Upper lobe of right lung (tissue), 1 donor: ENCODE measurements around the gene UFM1. TPM values are rescaled to one million over a fixed set of nuclear protein-coding genes. Genes with fewer than 3 reads are reported as not detected.

ENCODE experiments used
- ATAC-seq: fragments of 200-7000 bp; cut with Tn5 transposase; one replicate; pipeline ENCODE4 v1.9.1; 2020; ENCODE audit warnings: mild to moderate bottlenecking, moderate library complexity
- DNase-seq: peaks from one replicate; pipeline ENCODE4 v3.0.0-alpha.2; 2020
- H3K27ac ChIP-seq: fragments of 200-600 bp; one replicate; pipeline ENCODE4 v1.8.0; 2022
- H3K27me3 ChIP-seq: fragments of 200-600 bp; one replicate; pipeline ENCODE4 v1.8.0; 2022; ENCODE audit warnings: mild to moderate bottlenecking
- H3K36me3 ChIP-seq: fragments of 200-600 bp; one replicate; pipeline ENCODE4 v1.8.0; 2022
- H3K4me1 ChIP-seq: fragments of 200-600 bp; one replicate; pipeline ENCODE4 v1.8.0; 2022
- H3K4me3 ChIP-seq: fragments of 200-600 bp; one replicate; pipeline ENCODE4 v1.8.0; 2022; ENCODE audit warnings: mild to moderate bottlenecking
- H3K9me3 ChIP-seq: fragments of 200-600 bp; one replicate; pipeline ENCODE4 v1.8.0; 2022
- intact Hi-C: fragments of 100-400 bp; cut with DNase I; formaldehyde crosslinking; loops from one replicate; pipeline ENCODE4 v1.11.0; 2022
- total RNA-seq: library from RNA; stranded (reverse); fragmentation: NEBNext Ultra II Directional; extraction: Animal tissue kit (Norgen Biotek cat#: 25700); gene quantifications from one replicate; pipeline ENCODE4 v1.2.1, GENCODE V29; 2021
- TF ChIP-seq, protein P1 (sequence below): fragments of 200-600 bp; IDR thresholded peaks from one replicate; pipeline ENCODE4 v1.8.0; 2022; ENCODE audit warnings: antibody characterized with exemption
- donor health status: DM: no; HTN: yes; CAD: no; lungs with severe emphysema.

UFM1 gene
- total RNA-seq, 1 donor from 2014 or later, result 60.5 TPM

- H3K36me3 ChIP-seq, result no peaks in the 10 kb centered on the region
- H3K27ac ChIP-seq, result no peak overlapping the region
- TF ChIP-seq, protein P1, sequence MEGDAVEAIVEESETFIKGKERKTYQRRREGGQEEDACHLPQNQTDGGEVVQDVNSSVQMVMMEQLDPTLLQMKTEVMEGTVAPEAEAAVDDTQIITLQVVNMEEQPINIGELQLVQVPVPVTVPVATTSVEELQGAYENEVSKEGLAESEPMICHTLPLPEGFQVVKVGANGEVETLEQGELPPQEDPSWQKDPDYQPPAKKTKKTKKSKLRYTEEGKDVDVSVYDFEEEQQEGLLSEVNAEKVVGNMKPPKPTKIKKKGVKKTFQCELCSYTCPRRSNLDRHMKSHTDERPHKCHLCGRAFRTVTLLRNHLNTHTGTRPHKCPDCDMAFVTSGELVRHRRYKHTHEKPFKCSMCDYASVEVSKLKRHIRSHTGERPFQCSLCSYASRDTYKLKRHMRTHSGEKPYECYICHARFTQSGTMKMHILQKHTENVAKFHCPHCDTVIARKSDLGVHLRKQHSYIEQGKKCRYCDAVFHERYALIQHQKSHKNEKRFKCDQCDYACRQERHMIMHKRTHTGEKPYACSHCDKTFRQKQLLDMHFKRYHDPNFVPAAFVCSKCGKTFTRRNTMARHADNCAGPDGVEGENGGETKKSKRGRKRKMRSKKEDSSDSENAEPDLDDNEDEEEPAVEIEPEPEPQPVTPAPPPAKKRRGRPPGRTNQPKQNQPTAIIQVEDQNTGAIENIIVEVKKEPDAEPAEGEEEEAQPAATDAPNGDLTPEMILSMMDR, result no peak
- no peaks in the 10 kb centered on the region for H3K9me3 ChIP-seq
- ATAC-seq (no peak), DNase-seq (no peak)
- no peaks in the 10 kb centered on the region for H3K4me1 ChIP-seq
- no peaks in the 10 kb centered on the region for H3K27me3 ChIP-seq
- intact Hi-C loops, result no loop called here
- H3K4me3 ChIP-seq, result no peak overlapping the region
Observed at GRCh38 chr13:38405216-38405615, 55.6 kb downstream of the UFM1 start.

DNA sequence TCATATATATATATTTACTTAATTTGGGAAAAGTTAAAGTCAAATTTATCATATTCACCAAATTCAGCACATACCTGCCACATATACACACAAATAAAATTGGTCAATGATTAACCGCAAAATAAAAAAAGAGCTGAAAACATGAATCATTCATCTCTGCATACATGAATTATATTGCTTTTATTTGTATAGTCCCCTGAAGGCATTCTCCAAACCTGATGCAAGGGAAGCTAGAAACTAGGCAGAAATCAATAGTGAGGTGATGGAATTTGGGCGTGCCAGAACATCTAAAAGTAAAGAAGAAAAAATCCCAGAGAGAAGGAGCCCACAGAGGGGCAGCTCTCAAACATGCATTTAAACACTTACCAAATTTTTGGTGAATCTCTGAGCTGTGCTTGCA, 60.1 kb downstream of the UFM1 start:
- TF ChIP-seq, protein P1, result no peak
- H3K36me3 ChIP-seq, result no peaks in the 10 kb centered on the region
- H3K4me3 ChIP-seq, result no peak overlapping the region
- ATAC-seq (no peak), DNase-seq (no peak)
- H3K27ac ChIP-seq, result no peak overlapping the region
- no peaks in the 10 kb centered on the region for H3K4me1 ChIP-seq
- no peaks in the 10 kb centered on the region for H3K9me3 ChIP-seq
- intact Hi-C loops, result no loop called here
- H3K27me3 ChIP-seq, result no peaks in the 10 kb centered on the region

DNA sequence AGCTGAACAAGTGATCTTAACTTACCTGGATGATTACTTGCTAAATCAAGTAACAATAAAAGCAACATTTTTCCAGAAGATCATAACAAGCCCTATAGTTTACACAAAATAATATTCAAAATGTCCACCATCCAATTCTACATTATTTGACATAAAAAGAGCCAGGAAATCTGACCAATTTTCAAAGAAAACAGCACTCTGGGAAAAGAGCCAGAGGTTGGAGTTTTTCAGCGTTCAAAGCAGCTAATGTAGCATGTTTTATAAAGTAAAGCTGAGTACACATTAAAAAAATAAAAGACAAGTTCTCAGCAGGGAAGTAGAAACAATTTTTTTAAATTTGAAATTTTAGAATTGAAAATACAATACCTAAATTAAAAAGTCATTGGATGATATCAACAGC, 62.6 kb downstream of the UFM1 start:
- no peaks in the 10 kb centered on the region for H3K9me3 ChIP-seq
- H3K27me3 ChIP-seq, result no peaks in the 10 kb centered on the region
- H3K27ac ChIP-seq, result no peak overlapping the region
- TF ChIP-seq, protein P1, result no peak
- intact Hi-C loops, result no loop called here
- no peaks in the 10 kb centered on the region for H3K36me3 ChIP-seq
- DNase-seq, result no peak
- ATAC-seq, result no peak
- H3K4me3 ChIP-seq, result no peak overlapping the region
- no peaks in the 10 kb centered on the region for H3K4me1 ChIP-seq
